Neutrophil (primary cell): Measurements from ENCODE around the gene SWT1.
A peak's percentile ranks its signal among the peaks of the same experiment; 100 is the strongest.

Experiments
- H3K27ac ChIP-seq: fragments of 200-600 bp; sonication (generic); 2 replicates; pipeline ENCODE4 v1.5.1; 2016; ENCODE audit warnings: mild to moderate bottlenecking, moderate library complexity
- H3K27me3 ChIP-seq: fragments of 200-600 bp; sonication (generic); 2 replicates; pipeline ENCODE4 v1.6.0; 2016; ENCODE audit warnings: mild to moderate bottlenecking
- H3K36me3 ChIP-seq: fragments of 200-600 bp; sonication (generic); 2 replicates; pipeline ENCODE4 v1.5.1; 2017
- H3K4me1 ChIP-seq, 2 experiments: fragments of 200-600 bp in 1 of 2; sonication (generic) in 1 of 2; 1 replicate in 1 of 2; 2 replicates in 1 of 2; pipeline versions ENCODE4 v1.5.1 to v1.6.1; 2013 to 2016; ENCODE audit warnings: low read depth in 1 of 2, low read length in 1 of 2, mild to moderate bottlenecking in 1 of 2, moderate library complexity in 1 of 2; ENCODE audit not compliant: control insufficient read depth in 1 of 2, insufficient read depth in 1 of 2
- H3K4me3 ChIP-seq, 2 experiments: fragments of 200-600 bp in 1 of 2; sonication (generic) in 1 of 2; 1 replicate in 1 of 2; 2 replicates in 1 of 2; pipeline ENCODE4 v1.5.1; 2013 to 2016; ENCODE audit warnings: low read depth in 1 of 2, low read length in 1 of 2, mild to moderate bottlenecking in 1 of 2, moderate library complexity in 1 of 2
- H3K9me3 ChIP-seq: fragments of 200-600 bp; sonication (generic); 2 replicates; pipeline ENCODE4 v1.5.1; 2016
- TF ChIP-seq, protein P1 (sequence below): fragments of 200-600 bp; sonication (generic); IDR thresholded peaks from 2 replicates; pipeline ENCODE4 v1.5.1; 2016; ENCODE audit warnings: antibody characterized with exemption

Gene SWT1

DNA sequence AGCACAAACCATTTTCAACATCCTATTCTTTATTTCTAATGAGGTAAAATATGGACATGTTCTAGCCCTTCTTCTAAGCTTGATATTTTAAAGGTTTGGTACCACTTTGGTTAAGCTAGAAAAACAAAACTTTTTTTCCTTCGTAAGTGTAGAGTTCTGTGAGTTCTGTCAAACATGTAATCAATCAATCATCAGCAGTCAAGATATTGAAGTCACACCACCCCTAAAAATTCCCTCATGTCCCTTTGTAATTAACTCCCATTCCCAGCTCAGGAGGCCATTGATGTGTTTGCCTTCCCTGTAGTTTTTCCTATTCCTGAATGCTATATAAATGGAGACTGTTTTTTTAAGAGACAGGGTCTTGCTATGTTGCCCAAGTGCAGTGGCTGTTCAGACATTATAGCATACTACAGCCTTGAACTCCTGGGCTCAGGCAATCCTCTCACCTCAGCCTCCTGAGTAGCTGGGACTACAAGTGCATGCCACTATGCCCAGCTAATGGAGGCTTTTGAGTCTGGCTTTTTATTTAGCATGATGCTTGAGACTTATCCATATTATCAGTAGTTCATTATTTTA is 137.1 kb downstream of the SWT1 start:
- peak overlapping the region; percentile 78 for H3K27ac ChIP-seq
- TF ChIP-seq, protein P1, sequence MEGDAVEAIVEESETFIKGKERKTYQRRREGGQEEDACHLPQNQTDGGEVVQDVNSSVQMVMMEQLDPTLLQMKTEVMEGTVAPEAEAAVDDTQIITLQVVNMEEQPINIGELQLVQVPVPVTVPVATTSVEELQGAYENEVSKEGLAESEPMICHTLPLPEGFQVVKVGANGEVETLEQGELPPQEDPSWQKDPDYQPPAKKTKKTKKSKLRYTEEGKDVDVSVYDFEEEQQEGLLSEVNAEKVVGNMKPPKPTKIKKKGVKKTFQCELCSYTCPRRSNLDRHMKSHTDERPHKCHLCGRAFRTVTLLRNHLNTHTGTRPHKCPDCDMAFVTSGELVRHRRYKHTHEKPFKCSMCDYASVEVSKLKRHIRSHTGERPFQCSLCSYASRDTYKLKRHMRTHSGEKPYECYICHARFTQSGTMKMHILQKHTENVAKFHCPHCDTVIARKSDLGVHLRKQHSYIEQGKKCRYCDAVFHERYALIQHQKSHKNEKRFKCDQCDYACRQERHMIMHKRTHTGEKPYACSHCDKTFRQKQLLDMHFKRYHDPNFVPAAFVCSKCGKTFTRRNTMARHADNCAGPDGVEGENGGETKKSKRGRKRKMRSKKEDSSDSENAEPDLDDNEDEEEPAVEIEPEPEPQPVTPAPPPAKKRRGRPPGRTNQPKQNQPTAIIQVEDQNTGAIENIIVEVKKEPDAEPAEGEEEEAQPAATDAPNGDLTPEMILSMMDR: no peak

DNA sequence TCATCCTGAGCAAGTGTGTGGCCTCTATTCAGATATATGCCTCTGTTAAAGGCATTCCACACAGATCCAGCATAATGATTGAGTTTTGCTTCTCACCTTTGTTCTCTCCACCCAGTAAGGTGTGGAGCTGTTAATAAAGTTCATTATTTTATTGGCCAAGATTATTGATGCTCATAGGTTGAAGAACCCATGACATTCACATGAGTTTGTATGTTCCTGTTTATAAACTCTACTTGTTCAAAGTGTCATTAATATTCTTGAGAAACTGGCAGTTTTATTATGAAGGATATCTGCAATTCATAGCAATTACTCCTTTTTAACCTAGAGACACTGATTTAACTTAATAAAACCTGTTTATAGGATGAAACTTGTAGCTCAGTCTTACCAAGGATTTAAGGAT is 138.1 kb downstream of the SWT1 start:
- Histone ChIP-seq H3K9me3 (peaks cover 3% of the 10 kb centered on the region), H3K4me3 (no peak overlapping the region), H3K27me3 (no peaks in the 10 kb centered on the region), H3K4me1 (peaks cover 16 to 23% of the 10 kb centered on the region in 2 experiments), H3K36me3 (peaks cover 76% of the 10 kb centered on the region), H3K27ac (peak overlapping the region; percentile 78)
- TF ChIP-seq, protein P1: no peak

More for the DNA sequence above, 137.1 kb downstream of the SWT1 start:
- H3K36me3 ChIP-seq: peaks cover 70% of the 10 kb centered on the region
- peaks cover 16 to 23% of the 10 kb centered on the region in 2 experiments for H3K4me1 ChIP-seq
- no peak overlapping the region for H3K4me3 ChIP-seq
- peaks cover 3% of the 10 kb centered on the region for H3K9me3 ChIP-seq
- H3K27me3 ChIP-seq: no peaks in the 10 kb centered on the region

DNA sequence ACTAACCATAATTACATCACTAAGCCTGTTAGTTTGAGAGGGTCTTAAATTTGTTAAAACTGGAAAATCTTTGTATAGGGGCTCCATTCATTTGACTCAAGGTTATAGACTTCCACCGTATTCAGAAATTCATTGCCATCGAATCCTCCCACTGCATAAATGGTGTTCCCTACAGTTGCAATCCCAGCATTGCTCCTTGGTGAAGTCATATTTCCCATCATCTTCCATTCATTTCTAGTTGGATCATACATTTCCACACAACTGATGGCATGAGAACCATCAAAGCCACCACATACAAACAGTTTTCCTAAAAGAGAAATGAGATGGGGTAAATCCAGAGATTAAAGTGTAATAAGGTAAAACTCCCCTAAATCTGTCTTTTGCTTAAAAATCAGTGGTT is 141.0 kb downstream of the SWT1 start:
- Histone ChIP-seq H3K27me3 (no peaks in the 10 kb centered on the region), H3K27ac (peak overlapping the region; percentile 38), H3K4me3 (no peak overlapping the region), H3K4me1 (peaks cover under 1 to 3% of the 10 kb centered on the region in 2 experiments), H3K9me3 (peaks cover 8% of the 10 kb centered on the region), H3K36me3 (peaks cover 100% of the 10 kb centered on the region)
- TF ChIP-seq, protein P1: no peak

DNA sequence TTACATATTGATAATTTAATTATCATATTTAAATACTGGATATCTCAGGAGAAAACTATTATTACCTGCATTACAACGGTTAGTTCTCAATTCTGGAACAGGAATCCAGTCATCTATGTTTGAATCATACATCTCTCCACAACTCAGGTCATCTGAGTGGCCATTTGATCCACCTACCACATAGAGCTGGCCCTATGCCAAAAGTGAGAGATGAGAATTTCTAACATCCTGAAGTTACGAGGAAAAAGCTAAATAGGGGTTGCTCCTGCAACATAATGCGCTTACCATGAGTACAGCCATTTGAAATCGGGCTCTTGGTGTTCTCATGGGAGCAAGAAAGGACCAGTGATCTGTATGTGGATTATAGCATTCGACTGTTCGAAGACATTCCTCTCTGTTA is 143.2 kb downstream of the SWT1 start:
- Histone ChIP-seq H3K9me3 (peaks cover 8% of the 10 kb centered on the region), H3K4me1 (no peaks in the 10 kb centered on the region), H3K27me3 (no peaks in the 10 kb centered on the region), H3K27ac (peak overlapping the region; percentile 43), H3K36me3 (peaks cover 100% of the 10 kb centered on the region), H3K4me3 (no peak overlapping the region)
- TF ChIP-seq, protein P1: no peak

DNA sequence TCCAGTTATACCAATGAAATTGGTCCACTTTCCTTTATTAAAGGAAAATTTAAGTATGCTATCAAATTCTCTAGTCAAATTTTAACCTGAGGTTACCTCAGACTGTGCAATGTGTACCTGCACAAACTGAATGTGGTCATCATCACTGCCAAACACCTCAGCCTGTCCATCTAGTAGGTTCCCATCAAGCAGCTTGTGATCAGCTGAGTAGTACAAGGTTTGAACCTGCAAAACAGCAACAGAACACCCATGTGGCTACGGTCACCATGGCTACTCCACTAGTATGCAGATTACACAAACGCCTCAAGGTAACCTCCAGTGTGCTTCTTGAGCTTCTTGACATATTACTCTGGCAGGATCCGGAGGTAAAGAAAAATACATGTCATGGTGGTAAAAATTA is 148.5 kb downstream of the SWT1 start:
- peaks cover 13 to 15% of the 10 kb centered on the region in 2 experiments for H3K4me1 ChIP-seq
- peak overlapping the region; percentile 52 for H3K27ac ChIP-seq
- no peaks in the 10 kb centered on the region for H3K27me3 ChIP-seq
- no peak overlapping the region for H3K4me3 ChIP-seq
- H3K36me3 ChIP-seq: peaks cover 100% of the 10 kb centered on the region
- H3K9me3 ChIP-seq: peaks cover 9% of the 10 kb centered on the region
- TF ChIP-seq, protein P1: no peak
